GM18502 (cell line): Measurements from ENCODE around the gene BAAT.

Experiments
- ATAC-seq: cut with Tn5 transposase; IDR thresholded peaks from one replicate; pipeline ENCODE4 v1.9.1; 2021; ENCODE audit warnings: mild to moderate bottlenecking; ENCODE audit not compliant: unreplicated experiment, poor library complexity

BAAT gene

DNA sequence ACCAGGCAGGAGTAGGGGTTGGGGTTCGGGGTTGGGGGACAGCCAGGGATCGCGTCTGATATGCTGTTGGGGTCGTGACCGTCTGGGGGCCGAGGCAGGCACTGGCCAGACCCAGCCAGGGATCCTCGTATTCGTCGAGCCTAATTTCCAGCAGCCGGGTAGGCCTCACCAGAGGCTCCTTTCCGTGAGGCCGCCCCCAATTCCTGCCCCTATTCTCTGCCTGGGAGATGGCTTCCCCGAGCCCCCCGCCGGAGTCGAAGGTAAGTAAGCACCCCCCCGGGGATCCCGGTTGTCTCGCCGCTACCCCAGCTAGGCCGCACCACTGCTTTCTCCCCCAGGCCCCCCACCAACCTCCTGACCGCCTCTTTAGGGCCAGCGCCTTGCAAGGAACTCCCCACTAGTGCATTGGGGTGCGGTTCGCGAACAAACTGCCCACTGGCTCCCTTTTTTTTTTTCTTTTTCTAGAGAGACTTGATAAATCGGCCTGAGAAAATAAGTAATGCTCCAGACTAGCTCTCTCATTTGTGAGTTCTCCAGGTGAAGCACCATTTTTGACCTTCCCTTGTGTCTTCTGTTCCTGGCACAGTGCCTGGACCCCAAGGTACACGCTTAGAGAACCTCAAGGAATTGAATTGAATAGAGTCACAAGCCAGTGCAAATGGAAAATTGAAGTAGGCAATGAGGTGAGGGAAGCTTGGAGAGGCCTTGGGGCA is 14.3 kb upstream of the BAAT start:
- ATAC-seq, result peak; percentile 15

- ATAC-seq, result peak; percentile 98
These were observed 13.5 kb upstream of the BAAT start, which contains the start of the genes MRPL50 and ZNF189 for GRCh38 chr9:101398068-101398929. Gene MRPL50, minus strand, starts transcription at chr9:101398618. Its CDS starts 26 bp downstream, at chr9:101398592. Gene ZNF189, plus strand, starts transcription at chr9:101398851. Its CDS starts 306 bp downstream, at chr9:101399157.

DNA sequence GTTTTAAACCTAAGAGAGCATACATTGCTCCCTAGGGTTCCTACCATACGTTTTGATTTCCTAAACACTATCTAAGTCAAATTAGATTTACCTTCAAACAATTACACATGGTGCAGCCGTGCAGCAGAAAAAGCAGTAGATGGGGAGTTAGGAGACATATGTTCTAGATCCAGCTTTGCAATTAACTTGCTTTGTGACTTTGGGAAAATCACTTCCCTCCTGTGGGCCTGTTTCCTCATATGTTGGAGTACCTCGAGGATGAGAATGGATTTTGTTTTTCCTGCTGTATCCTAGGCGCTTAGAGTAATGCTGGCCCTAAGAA is 12.9 kb upstream of the BAAT start:
- ATAC-seq, result no peak

DNA sequence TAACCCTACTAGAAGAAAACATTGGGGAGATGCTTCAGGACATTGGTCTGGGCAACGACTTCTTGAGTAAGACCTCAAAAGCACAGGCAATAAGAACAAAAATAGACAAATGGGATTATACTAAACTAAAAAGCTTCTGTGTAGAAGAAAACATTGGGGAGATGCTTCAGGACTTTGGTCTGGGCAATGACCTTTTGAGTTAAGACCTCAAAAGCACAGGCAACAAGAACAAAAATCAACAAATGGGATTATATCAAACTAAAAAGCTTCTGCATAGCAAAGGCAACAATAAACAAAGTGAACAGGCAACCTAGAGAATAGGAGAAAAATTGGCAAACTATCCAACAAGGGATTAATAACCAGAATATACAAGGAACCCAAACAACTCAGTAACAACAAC is 9.9 kb upstream of the BAAT start:
- ATAC-seq, result no peak

DNA sequence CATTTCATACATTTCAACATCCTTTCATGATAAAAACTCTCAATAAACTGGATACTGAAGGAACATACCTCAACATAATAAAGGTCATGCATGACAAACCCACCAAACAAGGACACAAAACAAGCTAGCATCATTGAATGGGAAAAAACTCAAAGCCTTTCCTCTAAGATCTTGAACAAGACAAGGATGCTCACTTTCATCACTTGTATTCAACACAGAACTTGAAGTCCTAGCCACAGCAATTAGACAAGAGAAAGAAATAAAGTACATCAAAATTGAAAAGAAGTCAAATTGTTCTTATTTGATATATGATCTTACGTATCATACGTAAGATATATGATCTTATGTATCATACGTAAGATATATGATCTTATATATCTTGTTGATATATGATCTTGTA is 8.3 kb upstream of the BAAT start:
- no peak for ATAC-seq

DNA sequence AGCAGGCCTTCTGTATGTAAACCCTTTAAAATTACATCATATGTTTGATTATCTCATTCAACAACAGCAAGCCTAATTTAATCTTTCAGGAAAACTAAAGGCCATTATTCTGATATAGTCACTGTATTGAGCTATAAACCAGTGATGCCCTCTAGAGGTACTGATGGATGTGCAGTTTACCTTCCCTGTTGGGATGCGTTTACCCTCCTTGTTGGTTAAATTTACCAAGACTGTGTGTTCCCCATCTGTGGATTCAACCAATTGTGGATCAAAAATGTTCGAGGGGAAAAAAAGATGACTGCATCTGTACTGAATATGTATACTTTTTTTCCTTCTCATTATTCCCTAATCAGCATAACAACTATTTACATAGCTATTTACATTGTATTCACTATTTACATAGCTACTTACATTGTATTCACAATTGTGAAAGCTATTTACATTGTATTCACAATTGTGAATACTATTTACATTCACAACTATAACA is 3.7 kb upstream of the BAAT start:
- ATAC-seq, result no peak

DNA sequence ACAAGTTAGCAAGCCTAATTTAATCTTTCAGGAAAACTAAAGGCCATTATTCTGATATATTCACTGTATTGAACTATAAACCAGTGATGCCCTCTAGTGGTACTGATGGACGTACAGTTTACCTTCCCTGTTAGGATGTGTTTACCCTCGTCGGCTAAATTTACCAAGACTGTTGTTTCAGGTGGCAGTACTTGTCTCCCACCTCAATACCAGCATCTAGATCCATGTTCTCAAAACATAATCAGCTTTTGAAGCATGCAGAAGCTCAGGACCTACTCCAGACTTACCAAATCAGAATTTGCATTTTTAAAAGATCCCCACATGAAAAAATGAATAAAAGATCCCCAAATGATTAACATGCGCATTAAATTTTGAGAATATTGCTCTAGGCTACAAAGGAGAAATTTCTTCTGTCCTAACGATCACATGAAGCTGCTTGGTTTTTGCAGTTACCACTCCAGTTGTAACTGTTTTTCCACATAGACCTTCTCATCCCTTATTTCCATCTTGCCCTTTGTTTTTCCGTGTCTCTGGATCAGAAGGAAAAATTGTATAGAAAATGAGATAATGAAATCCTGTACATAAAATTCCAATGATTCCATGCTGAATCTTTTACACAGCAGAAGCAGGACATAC is 3.2 kb upstream of the BAAT start:
- peak; percentile 92 for ATAC-seq

GRCh38 chr9:101383361-101383760 is 1.4 kb downstream of the BAAT start:
- ATAC-seq, result no peak

DNA sequence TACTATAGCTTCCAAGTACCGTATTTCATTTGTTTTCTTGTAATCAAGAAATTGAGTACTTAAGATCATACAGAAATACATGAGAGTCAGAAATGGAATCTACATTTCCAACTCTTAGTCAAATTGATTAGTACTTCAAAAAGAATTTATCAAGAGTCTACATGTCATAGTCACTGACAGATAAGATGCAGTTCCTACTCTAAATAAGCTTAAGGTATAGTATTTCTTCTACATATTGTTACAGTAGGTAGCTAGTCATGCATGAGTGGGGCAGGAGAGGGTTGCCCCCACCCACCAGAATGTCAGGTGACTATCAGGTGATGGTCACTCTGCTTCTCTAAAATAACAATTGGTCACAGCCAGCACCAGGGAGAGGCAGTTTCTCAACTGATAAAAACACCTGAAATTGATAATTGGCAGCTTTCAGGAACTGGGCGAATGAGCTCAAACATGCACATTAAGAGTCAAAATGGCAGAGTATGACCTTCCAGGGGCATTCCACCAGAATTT is 2.9 kb downstream of the BAAT start:
- ATAC-seq, result no peak

GRCh38 chr9:101381118-101381517 is 3.7 kb downstream of the BAAT start:
- ATAC-seq, result no peak

- no peak for ATAC-seq
These were observed 4.5 kb downstream of the BAAT start for GRCh38 chr9:101380295-101380694.

- ATAC-seq, result no peak
These were observed 8.5 kb downstream of the BAAT start for GRCh38 chr9:101376111-101376848.

DNA sequence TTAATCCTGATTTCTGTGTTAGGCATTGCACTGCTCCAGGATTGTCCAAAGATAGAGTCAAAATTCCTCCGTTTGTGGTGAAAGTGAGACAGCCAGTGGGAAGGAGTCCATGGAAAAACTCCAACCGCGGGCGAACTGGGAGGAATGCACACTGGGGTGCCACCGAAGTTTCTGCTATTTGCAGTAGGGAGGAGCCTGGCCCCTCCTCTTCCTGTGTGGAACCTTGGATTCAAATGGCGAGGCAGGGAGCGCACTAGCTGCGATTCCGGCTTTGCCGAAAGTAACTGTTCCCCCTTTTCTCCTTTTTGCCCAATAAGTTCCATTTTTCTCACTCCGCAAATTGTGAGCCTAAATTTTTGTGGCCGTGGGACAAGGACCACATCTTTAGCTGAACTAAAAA is 9.3 kb downstream of the BAAT start:
- no peak for ATAC-seq

DNA sequence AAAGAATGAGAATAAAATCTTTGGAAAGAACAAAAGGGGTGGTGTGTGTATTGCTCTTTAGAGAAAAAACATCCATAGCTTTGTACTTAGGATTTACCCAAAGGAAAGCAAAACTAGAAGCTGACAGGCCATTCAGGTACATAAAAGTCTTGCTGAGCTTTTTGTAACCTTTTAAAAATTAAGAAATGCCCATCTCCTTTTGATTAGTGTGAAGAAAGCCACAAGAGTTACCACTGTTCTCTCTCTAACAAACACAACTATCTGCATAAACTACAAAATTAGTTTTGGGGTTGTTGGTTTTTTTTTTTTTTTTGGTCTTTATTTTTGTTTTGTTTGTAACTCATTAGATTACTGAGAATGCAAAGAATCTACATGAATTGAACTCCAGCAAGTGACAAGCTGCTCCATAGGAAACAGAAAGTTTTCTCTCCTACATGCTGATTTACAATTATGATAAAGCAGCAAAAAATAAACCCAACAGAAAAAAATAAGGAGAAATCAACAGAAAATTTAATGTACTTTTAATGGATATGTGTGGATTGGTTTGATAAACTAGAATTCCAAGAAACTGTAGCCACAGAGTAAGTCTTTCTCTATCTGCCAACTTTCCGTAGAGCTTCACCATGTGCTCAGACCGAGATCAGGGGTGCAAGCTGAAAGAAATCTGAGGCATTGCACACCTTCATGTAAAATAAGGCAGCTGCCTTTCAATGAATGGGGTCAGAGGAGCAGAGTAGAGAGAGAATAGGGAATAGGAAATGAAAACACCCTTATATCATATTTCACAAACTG is 12.3 kb downstream of the BAAT start:
- no peak for ATAC-seq

DNA sequence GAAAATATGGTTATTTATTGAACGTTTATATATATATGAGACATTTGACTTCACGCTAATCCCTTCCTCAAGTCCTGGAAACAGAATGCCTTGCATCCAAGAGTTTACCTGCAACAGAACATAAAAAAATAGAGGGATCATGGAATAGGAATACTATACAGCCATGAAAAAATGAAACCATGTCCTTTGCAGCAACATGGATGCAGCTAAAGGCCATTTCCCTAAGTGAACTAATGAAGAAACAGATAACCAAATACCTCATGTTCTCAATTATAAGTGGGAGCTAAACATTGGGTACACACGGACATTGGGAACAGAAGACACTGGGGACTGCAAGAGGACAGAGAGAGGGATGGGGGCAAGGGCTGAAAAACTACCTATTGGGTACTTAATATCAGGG is 13.0 kb downstream of the BAAT start:
- ATAC-seq, result no peak

DNA sequence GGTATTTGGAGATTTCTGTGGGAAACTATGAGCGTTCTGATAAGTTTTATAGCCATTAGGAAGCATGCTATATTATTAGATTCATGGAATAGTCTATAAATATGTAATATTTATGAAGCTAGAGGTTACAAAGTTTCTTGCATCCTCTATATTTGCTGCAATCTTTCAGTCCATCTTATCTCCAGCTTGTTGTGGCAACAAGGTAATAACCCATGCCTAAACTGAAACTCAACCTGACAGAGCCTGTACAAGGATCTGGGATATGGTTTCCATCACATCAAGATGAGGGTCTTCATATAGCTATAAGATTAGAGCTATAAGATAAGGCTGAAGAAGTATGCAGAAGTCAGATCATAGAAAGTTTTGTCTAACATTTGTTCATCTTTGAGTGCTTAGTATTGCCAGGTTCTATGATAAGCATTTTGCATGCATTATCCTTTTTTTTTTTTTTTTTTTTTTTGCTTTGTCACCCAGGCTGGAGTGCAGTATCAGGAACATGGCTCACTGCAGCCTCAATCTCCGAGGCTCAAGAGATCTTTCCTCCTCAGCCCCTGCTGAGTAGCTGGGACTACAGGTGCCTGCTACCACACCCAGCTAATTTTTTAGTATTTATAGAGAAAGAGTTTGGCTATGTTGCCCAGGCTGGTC is 14.8 kb downstream of the BAAT start:
- no peak for ATAC-seq

DNA sequence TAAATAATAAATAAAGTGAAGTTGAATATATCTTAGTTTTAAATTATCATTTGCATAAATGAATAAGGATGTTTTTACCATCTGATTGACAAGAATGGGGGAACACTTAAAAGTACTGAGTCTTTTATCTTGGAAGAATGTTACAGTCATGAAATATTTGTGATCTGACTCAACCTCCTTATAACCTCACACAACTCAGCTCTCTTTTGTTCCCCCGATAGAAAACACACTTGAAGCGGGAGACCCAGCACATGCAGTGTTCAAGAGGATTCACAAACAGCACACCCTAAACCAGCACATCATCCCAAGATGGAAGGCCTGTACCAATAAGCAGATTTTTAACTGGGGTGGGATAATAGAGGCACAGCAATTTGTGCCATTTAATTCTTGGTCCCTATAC is 15.5 kb downstream of the BAAT start:
- ATAC-seq, result no peak

- ATAC-seq, result no peak
These were observed 17.5 kb downstream of the BAAT start for GRCh38 chr9:101367323-101367722.
